NCI-H1092 (cell line): ENCODE results near the gene ZC2HC1C.
A peak's percentile ranks its signal among the peaks of the same experiment; 100 is the strongest.
"Not testable (repeated sequence)": the region's sequence is repeated elsewhere in the genome, so short reads cannot be mapped to it uniquely, and the experiment has no call there.

ENCODE experiments used
- DNase-seq: peaks from one replicate; lab custom pipeline; 2025; lab: John Stamatoyannopoulos, UW

ZC2HC1C gene

GRCh38 chr14:75054421-75054820 is 15.0 kb upstream of the ZC2HC1C start:
- DNase-seq = no peak

GRCh38 chr14:75059642-75060041 is 9.8 kb upstream of the ZC2HC1C start:
- no peak for DNase-seq

GRCh38 chr14:75060420-75060819 is 9.0 kb upstream of the ZC2HC1C start:
- DNase-seq = no peak

GRCh38 chr14:75063013-75063412 is 6.4 kb upstream of the ZC2HC1C start:
- no peak for DNase-seq

- peak; percentile 87 for DNase-seq
Measured at GRCh38 chr14:75063491-75064204, 5.8 kb upstream of the ZC2HC1C start, which contains the start of gene ACYP1. TSS of gene ACYP1 (minus strand) at chr14:75064024. CDS start at chr14:75063553, 471 bp downstream.

- DNase-seq = no peak
Measured at GRCh38 chr14:75064205-75064567, 5.3 kb upstream of the ZC2HC1C start.

GRCh38 chr14:75066691-75067090 is 2.8 kb upstream of the ZC2HC1C start:
- DNase-seq = no peak

- no peak for DNase-seq
Measured at GRCh38 chr14:75067212-75067611, 2.2 kb upstream of the ZC2HC1C start.

GRCh38 chr14:75067765-75068164 is 1.7 kb upstream of the ZC2HC1C start:
- not testable (repeated sequence) for DNase-seq

- DNase-seq = no peak
Measured at GRCh38 chr14:75068294-75069120, 934 bp upstream of the ZC2HC1C start.

GRCh38 chr14:75069811-75070145 is 337 bp downstream of the ZC2HC1C start:
- no peak for DNase-seq

GRCh38 chr14:75070383-75070782 is 942 bp downstream of the ZC2HC1C start:
- no peak for DNase-seq

- DNase-seq = no peak
Measured at GRCh38 chr14:75077794-75078193, 8.4 kb downstream of the ZC2HC1C start.

GRCh38 chr14:75079521-75079920 is 10.1 kb downstream of the ZC2HC1C start:
- DNase-seq = no peak

- DNase-seq = no peak
Measured at GRCh38 chr14:75081660-75082229, 12.3 kb downstream of the ZC2HC1C start.

GRCh38 chr14:75083271-75083670 is 13.8 kb downstream of the ZC2HC1C start:
- DNase-seq = no peak

GRCh38 chr14:75084513-75084912 is 15.1 kb downstream of the ZC2HC1C start:
- no peak for DNase-seq

GRCh38 chr14:75088153-75088552 is 18.7 kb downstream of the ZC2HC1C start:
- DNase-seq = no peak

- DNase-seq = peak; percentile 28
Measured at GRCh38 chr14:75088566-75089373, 19.3 kb downstream of the ZC2HC1C start.

GRCh38 chr14:75090353-75090752 is 20.9 kb downstream of the ZC2HC1C start:
- no peak for DNase-seq

GRCh38 chr14:75091251-75091650 is 21.8 kb downstream of the ZC2HC1C start:
- DNase-seq = no peak

GRCh38 chr14:75092698-75093097 is 23.3 kb downstream of the ZC2HC1C start:
- no peak for DNase-seq
